Embryonic facial prominence (tissue), 1 donor: ENCODE measurements around the gene PPP1R26.
"Not testable (repeated sequence)": the region's sequence is repeated elsewhere in the genome, so short reads cannot be mapped to it uniquely, and the experiment has no call there.

Source experiments
- DNase-seq: peaks from one replicate; pipeline ENCODE4 v3.0.0-alpha.2; 2016; ENCODE audit errors: extremely low spot score

PPP1R26 gene

DNA sequence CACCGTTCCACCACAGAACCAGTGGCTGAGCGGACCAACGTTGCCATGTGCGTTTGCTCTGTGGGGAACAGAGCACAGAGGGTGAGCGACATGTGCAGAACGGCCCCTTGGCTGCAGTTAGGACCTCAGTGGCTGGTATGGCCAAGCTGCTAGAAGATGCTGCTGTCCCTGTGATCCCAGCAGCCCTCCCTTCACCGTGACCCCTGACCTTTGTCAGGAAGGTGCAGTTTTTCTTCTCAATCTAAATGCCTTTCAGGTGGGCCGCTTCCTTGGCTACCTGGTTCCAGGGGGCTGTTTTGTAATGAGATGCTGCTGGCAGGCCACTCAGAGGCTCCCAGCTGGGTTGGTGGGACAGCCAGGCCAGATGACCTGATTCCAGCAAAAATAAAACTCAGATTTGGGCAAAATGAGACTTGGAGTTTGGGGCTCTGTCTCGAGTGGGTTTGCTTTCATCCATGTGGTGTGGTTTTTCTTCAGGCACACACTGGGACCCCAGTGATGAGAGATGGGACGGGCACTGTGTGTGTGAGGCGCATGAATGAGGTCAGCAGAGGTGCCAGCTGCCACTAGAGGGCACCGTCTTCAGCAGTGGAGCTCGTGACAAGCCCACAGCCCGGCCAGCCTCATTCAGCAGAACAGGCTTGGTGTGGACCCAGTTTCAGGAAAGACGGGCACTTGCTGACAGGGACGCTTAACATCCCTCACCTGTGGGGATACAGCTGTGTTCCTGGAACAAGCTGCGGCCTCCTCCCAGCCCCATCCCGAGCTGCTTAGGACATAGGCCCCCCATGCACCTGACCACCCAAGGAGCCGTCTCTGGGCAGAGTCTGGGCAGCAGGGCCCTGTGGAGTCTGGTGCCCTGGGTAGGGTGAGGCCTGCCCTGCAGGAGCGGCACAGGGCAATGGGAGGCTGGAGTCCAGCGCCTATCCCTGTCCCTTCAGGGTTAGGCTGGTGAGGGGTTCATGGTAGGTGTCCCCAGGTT is 25.0 kb downstream of the PPP1R26 start:
- DNase-seq, result no peak

DNA sequence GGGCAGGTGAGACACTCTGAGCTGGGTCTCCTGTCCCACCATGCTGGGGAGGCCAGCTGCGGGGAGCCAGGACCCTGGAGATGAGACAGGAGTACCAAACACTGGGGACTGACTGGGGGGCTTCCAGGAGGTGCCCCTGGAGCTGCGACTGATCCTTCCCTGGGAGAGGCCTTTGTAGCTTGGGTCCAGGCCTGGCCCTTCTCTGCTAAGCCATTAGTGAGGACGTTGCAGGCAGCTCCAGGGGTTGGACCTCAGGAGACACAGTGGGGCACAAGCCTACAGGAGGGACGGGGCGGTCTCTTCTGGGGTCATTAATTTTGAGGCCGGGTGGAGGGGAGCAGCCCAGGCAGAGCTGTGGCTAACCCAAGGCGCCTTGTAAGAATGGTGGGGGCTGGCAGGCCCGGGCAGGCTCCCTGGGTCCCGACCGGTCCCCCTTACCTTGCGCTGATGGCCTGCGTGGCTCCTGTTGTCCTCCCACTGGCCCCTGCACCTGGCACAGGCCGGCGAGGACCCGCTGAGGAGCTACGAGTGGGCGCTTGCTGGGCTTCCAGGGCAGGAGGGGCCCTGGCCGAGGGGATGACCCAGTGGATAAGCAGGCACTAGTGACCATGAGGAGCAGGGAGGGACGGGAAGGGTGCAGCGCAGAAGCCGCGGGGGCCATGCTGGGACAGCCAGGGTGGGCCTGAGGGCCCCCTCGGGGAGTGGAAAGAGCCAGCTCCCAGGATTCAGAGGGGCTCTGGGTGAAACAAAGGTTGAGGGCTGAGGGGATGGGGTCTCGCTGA is 26.0 kb downstream of the PPP1R26 start:
- no peak for DNase-seq

DNA sequence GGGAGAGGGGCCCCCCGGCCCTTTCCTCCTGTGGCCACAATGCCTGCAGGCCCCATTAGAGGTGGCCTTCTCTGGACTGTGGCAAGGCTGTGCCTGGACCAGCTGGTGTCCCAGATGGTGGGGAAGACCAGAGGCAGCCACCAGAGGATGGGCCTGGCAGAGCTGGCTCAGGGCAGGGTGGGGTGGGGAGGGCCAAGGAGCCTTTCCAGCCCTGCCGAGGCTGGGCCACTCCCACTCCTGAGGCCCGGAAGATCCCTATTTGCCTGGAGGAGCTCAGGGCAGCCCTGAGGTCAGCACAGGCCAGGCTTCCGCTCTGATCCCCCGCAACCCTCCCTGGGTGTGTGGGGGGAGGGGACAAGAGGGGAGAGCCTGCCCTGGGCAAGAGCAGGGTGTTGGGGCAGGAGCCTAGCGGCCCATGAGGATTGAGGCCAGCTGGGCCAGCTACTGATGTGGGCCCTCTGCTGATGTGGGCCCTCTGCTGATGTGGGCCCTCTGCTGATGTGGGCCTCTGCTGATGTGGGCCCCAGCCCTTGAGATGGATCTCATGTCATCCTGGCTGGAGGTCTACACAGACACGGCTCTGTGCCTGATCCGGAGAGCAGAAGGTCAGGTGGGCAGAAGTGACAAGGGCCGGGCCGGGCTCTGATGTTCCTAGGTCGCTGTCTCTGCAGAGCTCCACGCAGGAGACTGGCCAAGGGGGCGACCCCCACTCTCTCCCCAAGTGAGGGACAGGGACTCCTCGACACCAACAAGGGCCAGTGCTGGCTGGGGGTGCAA is 26.9 kb downstream of the PPP1R26 start:
- DNase-seq, result no peak

DNA sequence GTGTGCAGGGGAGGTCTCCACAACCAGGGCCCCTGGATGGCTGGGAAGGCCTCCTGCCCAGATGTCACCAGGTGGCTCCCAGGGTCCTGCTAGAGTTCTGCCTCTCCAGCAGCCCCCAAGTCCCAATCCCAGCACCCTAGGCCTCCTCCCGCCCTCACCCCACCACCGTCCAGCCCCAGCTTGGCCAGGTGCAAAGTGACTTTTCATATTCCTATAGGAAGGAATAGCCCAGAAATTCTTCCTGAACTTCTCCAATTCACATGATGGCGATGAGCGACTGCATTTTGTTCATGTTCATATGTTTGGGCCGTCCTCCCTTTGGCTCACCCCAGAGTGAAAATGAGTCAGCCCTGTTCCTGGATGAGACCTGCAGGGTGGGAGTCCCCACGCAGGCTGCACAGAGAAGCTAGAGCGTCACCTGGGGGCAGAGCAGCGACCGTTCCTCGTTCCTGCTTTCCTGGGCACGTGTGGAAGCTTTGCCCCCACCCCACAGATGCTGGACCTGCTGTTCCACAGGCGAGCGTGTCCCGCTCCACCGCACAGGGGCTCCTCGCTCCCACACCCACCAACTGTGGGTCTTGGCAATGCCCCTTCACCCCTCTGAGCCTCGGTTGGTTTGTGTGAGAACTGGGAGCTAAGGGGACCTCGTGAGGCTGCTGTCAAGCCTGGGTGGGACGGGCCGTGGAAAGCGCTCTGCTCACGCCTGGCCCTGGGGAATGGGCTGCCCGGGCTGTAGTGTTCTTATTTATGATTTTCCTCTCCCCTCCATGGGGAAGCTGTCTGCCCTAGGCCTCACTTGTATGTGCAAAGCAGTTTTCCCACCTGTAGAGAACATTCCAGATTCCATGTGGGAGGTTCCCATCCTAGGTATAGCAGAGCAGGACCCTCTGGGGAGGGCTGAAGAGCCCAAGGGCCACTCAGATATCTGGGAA is 27.8 kb downstream of the PPP1R26 start:
- no peak for DNase-seq

DNA sequence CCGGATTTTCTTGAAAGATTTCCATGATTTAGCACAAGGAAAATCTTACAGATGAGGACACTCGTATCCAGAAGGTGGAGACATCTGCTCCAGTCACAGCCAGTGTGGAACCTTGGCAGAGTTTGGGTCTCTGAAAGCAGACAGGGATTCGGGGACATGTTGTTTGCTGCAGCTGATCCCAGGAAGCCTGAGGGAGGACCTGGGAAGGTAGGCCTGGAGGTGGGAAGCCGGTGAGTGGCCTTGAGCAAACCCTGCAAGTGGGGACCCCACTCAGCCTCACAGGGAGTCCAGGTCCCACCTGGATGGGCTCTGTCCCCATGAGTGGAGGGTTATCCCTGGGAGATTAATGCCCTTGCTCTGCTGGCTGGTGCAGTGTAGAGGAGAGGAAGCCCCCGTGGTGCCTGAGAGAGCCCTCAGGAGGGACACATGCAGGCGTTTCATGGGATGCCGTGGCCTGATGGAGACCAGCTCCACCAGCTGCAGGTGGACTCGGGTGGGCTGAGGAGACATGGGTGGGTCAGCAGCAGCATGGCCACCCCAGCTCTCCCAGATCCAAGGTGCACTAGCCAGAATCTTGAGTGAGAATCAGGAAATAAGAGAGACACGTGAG is 28.7 kb downstream of the PPP1R26 start:
- no peak for DNase-seq

DNA sequence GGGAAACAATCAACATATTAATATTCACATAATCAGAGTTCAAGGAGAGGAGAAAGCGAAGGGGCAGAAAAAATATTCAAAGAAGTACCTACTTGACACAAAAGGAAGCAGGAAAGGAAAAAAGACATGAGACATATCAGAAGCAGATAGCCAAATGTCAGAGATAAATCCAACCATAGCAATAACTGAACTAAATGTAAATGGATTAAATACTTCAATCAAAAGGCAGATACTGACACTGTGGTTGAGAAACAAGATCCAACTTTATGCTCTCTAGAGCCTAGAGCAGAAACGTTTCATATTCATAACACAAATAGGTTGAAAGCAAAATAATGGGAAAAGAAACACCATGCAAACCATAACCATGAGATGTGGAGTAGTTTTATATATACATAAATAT is 29.9 kb downstream of the PPP1R26 start:
- no peak for DNase-seq

DNA sequence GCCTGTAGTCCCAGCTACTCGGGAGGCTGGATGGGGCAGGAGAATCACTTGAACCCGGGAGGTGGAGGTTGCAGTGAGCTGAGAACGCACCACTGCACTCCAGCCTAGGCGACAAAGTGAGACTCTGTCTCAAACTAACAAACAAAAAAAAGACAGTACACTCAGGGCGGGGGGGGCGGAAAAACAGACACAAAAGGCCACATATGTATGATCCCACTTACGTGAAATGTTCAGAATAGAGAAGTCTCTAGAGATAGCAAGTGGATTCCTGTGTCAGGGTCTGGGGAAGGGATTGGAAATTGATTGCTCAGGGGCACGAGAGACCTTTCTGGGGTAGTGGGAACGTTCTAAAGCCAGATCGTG is 32.6 kb downstream of the PPP1R26 start:
- no peak for DNase-seq

DNA sequence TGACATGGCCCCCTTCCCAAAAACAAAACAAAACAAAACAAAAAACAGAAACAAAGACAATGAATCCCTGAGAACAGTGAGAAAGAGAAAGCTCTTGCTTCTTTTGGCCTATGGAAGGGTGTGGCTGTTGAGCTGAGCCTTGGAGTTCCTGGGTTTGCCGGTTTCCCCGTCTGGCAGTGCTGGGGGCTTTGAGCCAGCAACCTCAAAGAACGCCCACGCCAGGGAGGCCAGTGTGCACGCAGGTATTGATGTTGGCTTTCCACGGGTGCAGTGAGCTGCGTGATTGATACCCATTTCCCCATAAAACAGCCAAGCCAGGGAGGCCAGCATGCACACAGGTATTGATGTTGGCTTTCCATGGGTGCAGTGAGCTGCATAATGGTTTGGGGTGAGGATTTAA is 33.3 kb downstream of the PPP1R26 start:
- no peak for DNase-seq

DNA sequence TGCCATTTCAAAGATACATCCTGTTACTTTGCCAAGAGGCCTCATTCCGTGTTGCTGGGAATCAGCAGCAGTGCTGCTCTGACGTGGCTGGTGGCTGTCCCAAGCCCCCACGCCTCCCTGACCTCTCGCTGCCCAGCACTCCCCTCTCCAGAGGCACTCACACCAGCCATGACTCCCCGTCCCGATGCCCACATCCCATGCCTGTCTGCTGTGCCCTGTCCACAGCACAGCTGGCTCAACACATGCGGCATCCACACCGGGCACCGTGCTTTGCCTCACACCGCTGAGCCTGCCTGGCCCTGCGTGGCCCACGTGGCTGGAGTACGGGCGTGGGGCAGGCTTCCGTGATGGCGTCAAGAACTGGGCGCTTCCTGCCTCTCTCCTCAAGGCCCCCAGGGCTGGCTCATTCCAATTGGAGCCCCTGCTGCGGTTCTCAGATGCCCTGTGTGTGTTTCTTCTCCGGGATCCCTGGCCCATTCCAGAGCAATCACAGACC is 33.8 kb downstream of the PPP1R26 start:
- no peak for DNase-seq

DNA sequence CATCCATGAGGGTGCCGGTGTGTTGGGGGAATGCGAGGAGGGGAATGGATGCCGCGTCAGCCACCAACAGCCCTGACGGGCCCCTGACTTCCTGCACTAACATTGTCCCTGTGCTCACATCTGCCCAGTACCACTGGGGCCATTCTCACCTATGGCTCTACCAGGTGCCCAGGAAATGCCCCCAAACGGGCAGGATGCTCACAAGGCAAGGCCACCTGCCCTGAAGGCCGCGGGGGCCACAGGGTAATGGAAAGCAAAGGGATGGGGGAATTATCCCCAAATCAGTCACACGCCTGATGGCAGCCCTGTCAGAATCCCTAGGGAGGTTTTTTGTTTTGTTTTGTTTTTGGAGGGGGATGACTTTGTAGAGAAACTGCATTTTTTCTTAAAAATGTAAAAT is 34.3 kb downstream of the PPP1R26 start:
- not testable (repeated sequence) for DNase-seq

DNA sequence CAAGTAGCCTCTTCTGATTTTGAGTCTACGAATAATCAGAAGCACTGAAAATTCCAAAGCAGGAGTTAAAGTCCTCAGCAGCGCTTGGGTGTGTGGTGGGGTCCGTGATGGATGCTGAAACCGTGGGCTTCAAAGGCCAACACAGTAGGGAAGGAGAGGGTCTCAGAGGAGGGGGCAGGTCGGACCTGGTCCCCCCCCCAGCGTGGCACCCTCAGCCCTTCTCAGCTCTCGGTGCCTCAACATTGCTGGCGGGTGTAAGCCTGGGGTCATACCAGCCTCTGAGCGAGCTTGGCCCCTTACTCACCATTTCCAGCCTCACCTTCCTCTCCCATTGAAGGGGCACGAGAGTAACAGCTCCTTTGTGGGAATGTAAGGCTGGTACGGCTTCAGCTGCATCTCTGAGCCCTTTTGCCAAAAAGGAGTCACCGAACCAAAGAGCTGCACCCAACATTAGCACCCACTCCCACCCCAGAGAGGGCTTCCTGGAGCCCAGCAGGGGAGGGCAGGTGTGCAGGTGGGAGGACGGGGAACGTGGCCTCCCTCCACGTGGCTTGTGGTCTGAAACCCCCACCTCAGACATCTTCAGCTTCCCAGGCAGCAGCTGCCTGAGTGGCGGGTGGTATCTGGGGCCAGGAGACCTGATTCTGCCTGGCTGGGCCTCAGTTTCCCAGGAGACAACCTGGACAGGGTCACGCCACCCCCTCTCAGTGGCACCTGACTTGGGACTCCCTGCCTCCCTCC is 34.9 kb downstream of the PPP1R26 start:
- no peak for DNase-seq

DNA sequence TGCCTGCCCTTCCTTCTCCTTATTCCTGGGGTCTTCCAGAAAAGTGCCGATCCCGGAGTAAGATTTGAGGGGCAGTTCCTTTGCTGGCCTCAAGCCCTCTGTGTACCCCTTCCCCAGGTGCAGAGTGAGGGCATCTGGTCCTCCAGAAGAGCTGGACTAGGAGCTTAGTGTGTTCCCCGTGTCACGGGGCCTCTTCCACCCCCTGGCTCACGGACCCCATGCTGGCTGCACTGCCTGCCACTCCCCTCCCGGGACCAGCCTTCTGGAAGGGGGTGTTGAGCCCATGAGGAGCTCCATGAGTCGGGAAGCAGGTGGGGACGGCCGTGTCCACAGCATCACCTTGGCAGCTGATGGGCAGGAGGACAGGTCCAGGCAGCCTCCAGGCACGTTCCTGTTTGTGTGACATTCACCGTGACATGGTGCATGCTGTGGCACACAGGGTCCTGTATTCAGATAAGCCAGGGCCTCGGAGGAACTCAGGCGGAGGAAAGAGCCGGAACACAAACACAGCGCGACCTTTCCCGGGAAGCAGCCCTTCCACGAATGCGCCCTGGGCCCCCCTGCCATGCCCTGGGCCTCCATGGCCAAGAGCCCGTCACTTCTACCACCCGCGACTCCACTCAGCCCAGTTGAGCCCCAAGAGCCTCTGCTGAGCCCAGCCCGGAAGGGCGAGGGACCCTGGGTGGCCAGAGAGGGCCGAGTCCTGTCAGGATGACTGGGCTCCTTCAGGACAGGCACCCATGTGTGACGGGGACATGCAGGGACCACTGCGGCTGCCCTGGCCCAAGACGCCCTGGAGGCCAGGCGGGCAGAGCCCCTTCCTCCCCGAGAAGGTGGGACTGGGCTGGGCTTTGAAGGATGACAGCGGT is 35.7 kb downstream of the PPP1R26 start:
- DNase-seq, result no peak

DNA sequence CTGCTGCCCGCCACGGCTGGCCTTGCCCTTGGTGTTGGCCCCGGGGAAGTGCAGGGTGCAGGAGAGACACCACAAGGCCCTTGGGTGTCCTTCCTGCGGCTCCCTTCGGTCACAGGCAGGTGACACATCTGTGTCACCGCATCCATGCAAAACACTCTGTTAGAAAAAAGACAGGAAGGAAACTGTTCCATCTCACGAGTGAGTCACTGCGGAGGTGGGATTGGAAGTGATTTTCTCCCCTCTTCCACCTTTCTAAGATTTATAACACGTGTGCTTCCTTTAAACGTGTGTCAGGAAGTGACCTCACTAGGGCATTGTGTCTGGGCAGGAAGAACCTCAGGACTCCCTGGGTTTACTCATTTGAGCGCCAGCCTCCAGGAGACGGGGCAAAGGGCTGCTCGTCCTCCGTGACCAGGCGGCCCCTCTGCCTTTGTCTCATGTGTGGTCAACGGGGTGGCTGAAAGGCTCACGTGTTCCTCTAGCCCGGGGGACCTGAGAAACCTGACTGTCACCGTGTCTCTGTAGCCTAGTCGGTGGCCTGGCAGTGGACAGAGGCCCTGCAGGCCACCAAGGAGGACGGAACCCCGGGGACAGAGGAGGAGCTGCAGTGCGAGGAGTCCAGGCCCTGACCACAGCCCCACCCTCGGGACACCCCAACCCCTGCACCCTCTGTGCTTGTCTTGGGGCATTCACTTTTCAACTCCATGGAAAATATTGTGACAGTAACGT is 36.7 kb downstream of the PPP1R26 start:
- DNase-seq, result no peak

DNA sequence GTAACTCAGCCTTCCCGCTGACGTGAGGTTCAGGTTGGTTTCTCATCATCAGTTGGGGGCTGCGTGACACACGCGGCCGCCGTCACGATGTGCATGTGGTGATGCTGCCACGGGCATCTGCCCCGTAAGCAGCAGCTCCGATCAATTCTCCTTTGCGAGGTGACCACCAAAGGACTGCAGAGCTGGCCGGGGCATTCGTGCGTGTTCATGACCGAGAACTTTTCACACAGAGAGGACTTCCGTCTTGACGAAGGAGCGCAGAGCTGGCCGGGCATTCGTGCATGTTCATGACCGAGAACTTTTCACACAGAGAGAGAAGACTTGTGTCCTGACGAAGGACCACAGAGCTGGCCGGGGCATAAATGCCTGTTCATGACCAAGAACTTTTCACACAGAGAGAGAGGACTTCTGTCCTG is 37.8 kb downstream of the PPP1R26 start:
- no peak for DNase-seq

DNA sequence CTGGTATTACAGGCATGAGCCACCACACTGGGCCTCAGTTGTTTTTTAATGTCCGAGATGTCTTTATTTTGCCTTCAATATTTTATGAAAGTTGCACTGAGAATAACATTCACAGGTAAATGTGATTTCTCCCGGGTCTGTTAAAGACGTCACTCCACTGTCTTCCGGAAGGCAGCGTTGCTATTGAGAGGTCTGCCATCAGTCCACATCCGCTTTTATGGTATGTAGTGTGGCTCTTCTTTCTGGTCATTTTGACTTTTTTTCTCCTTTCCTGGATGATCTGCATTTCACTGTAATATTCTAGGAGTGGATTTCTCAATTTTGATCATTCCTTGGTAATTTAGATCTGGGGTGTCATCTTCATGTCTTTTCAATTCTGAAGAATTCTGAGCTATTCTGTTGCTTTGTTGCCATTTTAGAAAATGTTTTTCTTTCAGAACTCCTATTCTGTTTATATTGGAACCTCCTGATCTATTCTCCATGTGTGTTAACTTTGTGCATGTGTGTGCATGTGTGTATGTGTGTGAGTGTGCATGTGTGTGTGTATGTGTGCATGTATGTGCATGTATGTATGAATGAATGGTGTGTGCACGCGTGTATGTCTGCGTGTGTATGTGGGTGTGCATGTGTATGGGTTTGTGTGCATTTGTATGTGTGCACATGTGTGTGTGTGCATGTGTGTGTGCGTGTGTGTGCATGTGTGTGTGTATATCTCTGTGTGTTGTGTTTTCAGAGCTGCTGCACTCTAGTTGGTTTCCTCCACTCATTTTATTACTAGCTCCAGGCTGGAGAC is 39.8 kb downstream of the PPP1R26 start:
- DNase-seq, result no peak

DNA sequence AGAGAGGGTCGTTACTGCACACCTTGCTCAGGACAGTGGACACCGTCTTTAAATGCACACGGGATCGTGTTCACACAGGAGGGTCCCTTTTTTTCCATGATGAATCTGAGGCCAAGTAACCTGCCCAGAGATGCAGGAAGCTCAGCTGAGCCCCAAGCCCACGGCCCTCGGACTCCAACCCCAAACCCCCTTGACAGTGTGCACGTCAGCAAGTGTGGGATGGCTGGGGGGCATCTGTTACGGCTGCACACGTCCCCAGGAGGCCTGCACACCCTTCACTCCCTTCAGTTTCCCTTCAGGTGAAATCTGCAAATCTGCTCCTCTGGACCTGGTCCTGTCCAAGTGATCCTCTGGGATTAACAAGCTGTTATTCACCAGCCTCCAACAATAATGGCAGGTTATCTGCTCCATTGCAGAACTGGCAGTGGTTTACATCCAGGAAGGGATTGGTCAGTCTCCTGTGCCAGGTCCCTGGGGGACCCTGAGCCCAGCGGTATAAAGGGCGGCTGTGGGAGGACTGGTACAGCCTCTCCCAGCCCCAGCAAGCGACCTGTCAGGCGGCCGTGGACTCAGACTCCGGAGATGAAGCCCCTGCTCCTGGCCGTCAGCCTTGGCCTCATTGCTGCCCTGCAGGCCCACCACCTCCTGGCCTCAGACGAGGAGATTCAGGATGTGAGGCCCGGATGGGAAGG is 41.5 kb downstream of the PPP1R26 start, which contains the start of gene LCN1:
Gene LCN1 (plus strand): TSS at position 525 of the 692 bp plus-strand sequence. CDS start 58 bp downstream, at position 583.
- no peak for DNase-seq
